Liver (tissue), 3 donors: ENCODE data around the gene MYO15A.

Experiments
- ATF3 ChIP-seq: IDR thresholded peaks from 2 replicates; pipeline ENCODE4 v1.6.1; 2016; ENCODE audit warnings: antibody characterized with exemption
- CTCF ChIP-seq: fragments of 150-350 bp; IDR thresholded peaks from 2 replicates; pipeline ENCODE4 v1.5.1; 2017; ENCODE audit warnings: improper control_type of control experiment, low read depth, low read length; ENCODE audit not compliant: missing input control
- FOXA1 ChIP-seq: IDR thresholded peaks from 2 replicates; pipeline ENCODE4 v1.6.1; 2016; ENCODE audit warnings: antibody characterized with exemption
- GABPA ChIP-seq, 2 donors: IDR thresholded peaks in 1 of 2; conservative IDR thresholded peaks in 1 of 2; 2 replicates each; pipeline ENCODE4 v1.6.1; 2016; ENCODE audit warnings: antibody characterized with exemption in 2 of 2, mild to moderate bottlenecking in 1 of 2, moderate library complexity in 1 of 2
- JUND ChIP-seq, 2 donors: IDR thresholded peaks; 2 replicates each; pipeline ENCODE4 v1.6.1; 2016; ENCODE audit warnings: antibody characterized with exemption in 2 of 2
- MAX ChIP-seq: IDR thresholded peaks from 2 replicates; pipeline ENCODE4 v1.6.1; 2016; ENCODE audit warnings: antibody characterized with exemption
- NR2F2 ChIP-seq: IDR thresholded peaks from 2 replicates; pipeline ENCODE4 v1.6.1; 2016; ENCODE audit warnings: antibody characterized with exemption
- RAD21 ChIP-seq, 2 donors: IDR thresholded peaks; 2 replicates each; pipeline ENCODE4 v1.6.1; 2016; ENCODE audit warnings: antibody characterized with exemption in 2 of 2, mild to moderate bottlenecking in 2 of 2
- REST ChIP-seq: IDR thresholded peaks from 2 replicates; pipeline ENCODE4 v1.6.1; 2016; ENCODE audit warnings: antibody characterized with exemption, mild to moderate bottlenecking
- RXRA ChIP-seq, 2 donors: IDR thresholded peaks; 2 replicates each; pipeline ENCODE4 v1.6.1; 2017 to 2018; ENCODE audit warnings: antibody characterized with exemption in 2 of 2, mild to moderate bottlenecking in 1 of 2
- SP1 ChIP-seq: IDR thresholded peaks from 2 replicates; pipeline ENCODE4 v1.6.1; 2018; ENCODE audit warnings: antibody characterized with exemption, mild to moderate bottlenecking
- TAF1 ChIP-seq: conservative IDR thresholded peaks from 2 replicates; pipeline ENCODE4 v1.6.1; 2016; ENCODE audit warnings: antibody characterized with exemption, mild to moderate bottlenecking
- YY1 ChIP-seq: IDR thresholded peaks from 2 replicates; pipeline ENCODE4 v1.6.1; 2016; ENCODE audit warnings: antibody characterized with exemption, mild to moderate bottlenecking
- ZBTB33 ChIP-seq: IDR thresholded peaks from 2 replicates; pipeline ENCODE4 v1.6.1; 2016; ENCODE audit warnings: antibody characterized with exemption
- donor health status: healthy.
- donor health status: healthy.

- no peak for TF ChIP-seq CTCF
- TF ChIP-seq TAF1 = peak; percentile 65
- TF ChIP-seq RAD21 (IDR thresholded peaks at IDR 0.05) = peak; percentile 42 to 63
- TF ChIP-seq REST = peak; percentile 70
- peak; percentile 90 for TF ChIP-seq SP1
- TF ChIP-seq ATF3 = peak; percentile 58
- TF ChIP-seq YY1 = peak; percentile 92
- peak; percentile 55 to 70 for TF ChIP-seq RXRA (IDR thresholded peaks at IDR 0.05)
- peak; percentile 82 for TF ChIP-seq MAX
- peak; percentile 88 to 95 for TF ChIP-seq GABPA (IDR thresholded peaks at IDR 0.05 in 1 of 2, conservative IDR thresholded peaks at IDR 0.05 in 1 of 2)
- TF ChIP-seq JUND (IDR thresholded peaks at IDR 0.05) = no peak
- no peak for TF ChIP-seq FOXA1
- peak; percentile 72 for TF ChIP-seq NR2F2
- peak; percentile 59 for TF ChIP-seq ZBTB33
These were observed 20.7 kb upstream of the MYO15A start, which contains the start of gene DRG2 for GRCh38 chr17:18087610-18088491.
